Lung (tissue), 12 donors: ENCODE results near the gene TRPM3. TPM values are rescaled to one million over a fixed set of nuclear protein-coding genes. Genes with fewer than 3 reads are reported as not detected.

Experiments used
- ATAC-seq: fragments of 200-7000 bp; cut with Tn5 transposase; one replicate; pipeline ENCODE4 v1.9.1; 2020; ENCODE audit warnings: moderate number of reproducible peaks; ENCODE audit not compliant: insufficient read depth, low FRiP score
- DNase-seq, 3 donors: peaks; one replicate each; pipeline ENCODE4 v3.0.0-alpha.2; 2013 to 2017
- H3K27ac ChIP-seq, 2 donors: one replicate each; pipeline ENCODE4 v1.5.1; 2013; ENCODE audit warnings: mild to moderate bottlenecking in 2 of 2, moderate library complexity in 2 of 2, control low read depth in 1 of 2, inconsistent platforms in 1 of 2, low read depth in 1 of 2, low read length in 1 of 2
- H3K27me3 ChIP-seq, 3 donors: one replicate each; pipeline ENCODE4 v1.5.1; 2013; ENCODE audit warnings: low read length in 2 of 3; ENCODE audit not compliant: control insufficient read depth in 3 of 3, insufficient read depth in 3 of 3
- H3K36me3 ChIP-seq, 4 donors: one replicate each; pipeline ENCODE4 v1.5.1; 2013; ENCODE audit warnings: low read length in 4 of 4, mild to moderate bottlenecking in 1 of 4, moderate library complexity in 1 of 4; ENCODE audit not compliant: control insufficient read depth in 4 of 4, insufficient read depth in 4 of 4
- H3K4me1 ChIP-seq, 5 donors: one replicate each; pipeline ENCODE4 v1.5.1; 2013; ENCODE audit warnings: low read length in 5 of 5, mild to moderate bottlenecking in 2 of 5, moderate library complexity in 1 of 5; ENCODE audit not compliant: control insufficient read depth in 5 of 5, insufficient read depth in 5 of 5
- H3K4me3 ChIP-seq: one replicate; pipeline ENCODE4 v1.5.1; 2013; ENCODE audit warnings: mild to moderate bottlenecking, control low read depth, moderate library complexity
- H3K9ac ChIP-seq, 2 donors: one replicate each; pipeline ENCODE4 v1.5.1; 2013; ENCODE audit warnings: low read length in 2 of 2, control low read depth in 1 of 2; ENCODE audit not compliant: insufficient read depth in 1 of 2
- H3K9me3 ChIP-seq, 4 donors: one replicate each; pipeline ENCODE4 v1.5.1; 2013; ENCODE audit warnings: low read length in 3 of 4, mild to moderate bottlenecking in 1 of 4, moderate library complexity in 1 of 4; ENCODE audit not compliant: control insufficient read depth in 4 of 4, insufficient read depth in 3 of 4
- WGBS, 2 donors: extraction: QIAGEN DNeasy Blood & Tissue Kit; methylation state at CpG; one replicate each; pipeline ENCODE4 v1.1.7; 2013; 5-methylcytosine and 5-hydroxymethylcytosine counted together
- polyA plus RNA-seq, 2 donors: library from polyadenylated mRNA; stranded (reverse); fragments of 200-250 nt; gene quantifications; one replicate each; pipeline ENCODE4 v1.2.1, GENCODE V29; 2013
- total RNA-seq, 2 donors: library from RNA; depleted of rRNA in 1 of 2; stranded (reverse); fragments of >200 nt in 1 of 2; gene quantifications; one replicate each; pipeline ENCODE4 v1.2.1, GENCODE V29; 2014 to 2021
- TF ChIP-seq, protein P1 (sequence below): IDR thresholded peaks from 2 replicates; pipeline ENCODE4 v1.5.1; 2012; ENCODE audit warnings: mild to moderate bottlenecking; ENCODE audit errors: control extremely low read depth, extremely low read depth
- donor health status: control.
- donor health status: control.
- donor health status: Bipolar disorder and iron deficiency.
- donor health status: healthy.
- donor health status: DM: yes; HTN: yes; CAD: no.

Gene TRPM3
- total and polyA plus RNA-seq, 4 donors = 0.02 to 1.4 (median 0.49) TPM; not detected in 1

GRCh38 chr9:70921136-70921535, 200.3 kb downstream of the TRPM3 start:
- Histone ChIP-seq H3K27ac (no peak overlapping the region), H3K4me1 (no peaks in the 10 kb centered on the region), H3K36me3 (no peaks in the 10 kb centered on the region), H3K9me3 (no peaks in the 10 kb centered on the region), H3K4me3 (no peak overlapping the region), H3K9ac (no peak overlapping the region), H3K27me3 (no peaks in the 10 kb centered on the region)
- 71 to 82% methylated on average over 1 of the region's 1 CpG for WGBS, 2 donors
- DNase-seq (no peak), ATAC-seq (no peak)
- TF ChIP-seq, protein P1, sequence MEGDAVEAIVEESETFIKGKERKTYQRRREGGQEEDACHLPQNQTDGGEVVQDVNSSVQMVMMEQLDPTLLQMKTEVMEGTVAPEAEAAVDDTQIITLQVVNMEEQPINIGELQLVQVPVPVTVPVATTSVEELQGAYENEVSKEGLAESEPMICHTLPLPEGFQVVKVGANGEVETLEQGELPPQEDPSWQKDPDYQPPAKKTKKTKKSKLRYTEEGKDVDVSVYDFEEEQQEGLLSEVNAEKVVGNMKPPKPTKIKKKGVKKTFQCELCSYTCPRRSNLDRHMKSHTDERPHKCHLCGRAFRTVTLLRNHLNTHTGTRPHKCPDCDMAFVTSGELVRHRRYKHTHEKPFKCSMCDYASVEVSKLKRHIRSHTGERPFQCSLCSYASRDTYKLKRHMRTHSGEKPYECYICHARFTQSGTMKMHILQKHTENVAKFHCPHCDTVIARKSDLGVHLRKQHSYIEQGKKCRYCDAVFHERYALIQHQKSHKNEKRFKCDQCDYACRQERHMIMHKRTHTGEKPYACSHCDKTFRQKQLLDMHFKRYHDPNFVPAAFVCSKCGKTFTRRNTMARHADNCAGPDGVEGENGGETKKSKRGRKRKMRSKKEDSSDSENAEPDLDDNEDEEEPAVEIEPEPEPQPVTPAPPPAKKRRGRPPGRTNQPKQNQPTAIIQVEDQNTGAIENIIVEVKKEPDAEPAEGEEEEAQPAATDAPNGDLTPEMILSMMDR = no peak

DNA sequence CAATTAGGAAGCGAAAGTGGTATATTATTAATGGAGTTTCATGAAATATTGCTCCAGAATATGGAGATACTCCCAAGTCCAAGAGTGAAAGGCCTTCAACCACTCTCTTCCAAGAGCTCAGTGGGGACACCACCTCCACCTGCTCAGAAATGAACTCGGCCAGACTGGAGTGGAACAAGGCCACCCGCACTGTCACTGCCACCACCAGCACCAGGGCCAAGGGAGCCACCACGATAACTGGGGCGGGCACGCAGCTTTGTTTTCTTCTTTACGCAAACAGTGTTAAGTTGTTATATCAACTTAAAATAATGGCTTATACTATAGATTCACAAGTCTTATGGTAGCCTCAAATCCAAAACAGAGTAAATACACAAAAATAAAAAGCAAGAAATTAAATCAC, 204.1 kb downstream of the TRPM3 start:
- Histone ChIP-seq H3K27me3 (no peaks in the 10 kb centered on the region), H3K27ac (no peak overlapping the region), H3K9ac (no peak overlapping the region), H3K9me3 (no peaks in the 10 kb centered on the region), H3K36me3 (no peaks in the 10 kb centered on the region), H3K4me1 (no peaks in the 10 kb centered on the region), H3K4me3 (no peak overlapping the region)
- 94 to 97% methylated on average over 7 of the region's 7 CpGs for WGBS, 2 donors
- ATAC-seq = no peak
- DNase-seq = no peak
- TF ChIP-seq, protein P1 = no peak

DNA sequence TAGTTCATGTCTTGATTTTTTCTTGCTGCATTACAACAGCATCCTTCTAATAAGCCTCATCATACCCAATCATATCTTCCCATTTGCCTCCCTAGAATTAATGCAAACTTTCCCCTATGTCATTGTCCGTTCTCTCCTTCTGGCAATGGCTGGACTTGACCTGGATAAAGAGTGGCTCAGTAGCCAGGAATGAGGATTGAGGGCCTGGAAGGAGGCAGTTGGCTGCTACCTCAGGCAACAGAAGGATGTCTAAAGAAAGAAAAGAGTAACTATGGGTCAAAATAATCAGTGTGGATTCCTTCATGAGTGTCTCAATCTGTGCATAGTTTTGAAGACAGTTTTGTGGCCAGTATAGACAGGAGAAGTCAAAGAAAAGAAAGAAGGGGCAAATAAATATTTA, 209.6 kb downstream of the TRPM3 start:
- DNase-seq (no peak), ATAC-seq (no peak)
- no peak overlapping the region for H3K27ac ChIP-seq
- no peak overlapping the region for H3K4me3 ChIP-seq
- TF ChIP-seq, protein P1 = no peak
- H3K27me3 ChIP-seq = no peaks in the 10 kb centered on the region
- 83 to 91% methylated on average over 1 of the region's 1 CpG for WGBS, 2 donors
- H3K9ac ChIP-seq = no peak overlapping the region
- no peaks in the 10 kb centered on the region for H3K36me3 ChIP-seq
- peaks cover 0 to 3% (median 0%) of the 10 kb centered on the region in 5 donors for H3K4me1 ChIP-seq
- H3K9me3 ChIP-seq = no peaks in the 10 kb centered on the region

- H3K4me1 ChIP-seq = peaks cover 0 to 3% (median 0%) of the 10 kb centered on the region in 5 donors
These were observed 210.8 kb downstream of the TRPM3 start for GRCh38 chr9:70910598-70910997.

More at GRCh38 chr9:70910598-70910997, 210.8 kb downstream of the TRPM3 start:
- no peaks in the 10 kb centered on the region for H3K36me3 ChIP-seq
- 79 to 89% methylated on average over 2 of the region's 2 CpGs for WGBS, 2 donors
- no peak overlapping the region for H3K9ac ChIP-seq
- no peak overlapping the region for H3K27ac ChIP-seq
- ATAC-seq = no peak
- H3K27me3 ChIP-seq = no peaks in the 10 kb centered on the region
- TF ChIP-seq, protein P1 = no peak
- H3K9me3 ChIP-seq = no peaks in the 10 kb centered on the region
- H3K4me3 ChIP-seq = no peak overlapping the region
- DNase-seq = no peak
